GM19463 (cell line): ENCODE results near the gene JAZF1.

ENCODE experiments used
- ATAC-seq: cut with Tn5 transposase; IDR thresholded peaks from one replicate; pipeline ENCODE4 v1.9.1; 2021; ENCODE audit warnings: mild to moderate bottlenecking, moderate library complexity; ENCODE audit not compliant: unreplicated experiment

JAZF1 gene

GRCh38 chr7:27799212-27799611, 381.4 kb downstream of the JAZF1 start:
- no peak for ATAC-seq

DNA sequence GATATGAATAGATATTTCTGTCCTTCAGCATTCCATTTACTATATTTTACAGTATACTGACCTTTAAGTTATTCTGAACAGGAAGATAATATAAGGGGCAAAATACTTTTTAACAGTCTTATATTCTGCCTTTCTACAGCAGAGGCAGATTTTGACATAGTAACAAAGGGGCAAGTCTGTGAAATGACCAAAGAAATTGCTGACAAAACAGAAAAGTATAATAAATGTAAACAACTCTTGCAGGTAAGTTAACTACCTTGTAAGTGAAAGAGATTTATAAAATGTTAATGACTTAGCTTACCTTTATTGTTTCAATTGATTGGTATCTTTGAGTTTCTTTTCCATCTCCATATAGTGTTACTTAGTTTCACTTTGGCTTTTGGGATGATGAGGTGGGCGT, 384.6 kb downstream of the JAZF1 start:
- no peak for ATAC-seq

- no peak for ATAC-seq
Measured at GRCh38 chr7:27793780-27794179, 386.8 kb downstream of the JAZF1 start.

- no peak for ATAC-seq
Measured at GRCh38 chr7:27788437-27788836, 392.2 kb downstream of the JAZF1 start.

DNA sequence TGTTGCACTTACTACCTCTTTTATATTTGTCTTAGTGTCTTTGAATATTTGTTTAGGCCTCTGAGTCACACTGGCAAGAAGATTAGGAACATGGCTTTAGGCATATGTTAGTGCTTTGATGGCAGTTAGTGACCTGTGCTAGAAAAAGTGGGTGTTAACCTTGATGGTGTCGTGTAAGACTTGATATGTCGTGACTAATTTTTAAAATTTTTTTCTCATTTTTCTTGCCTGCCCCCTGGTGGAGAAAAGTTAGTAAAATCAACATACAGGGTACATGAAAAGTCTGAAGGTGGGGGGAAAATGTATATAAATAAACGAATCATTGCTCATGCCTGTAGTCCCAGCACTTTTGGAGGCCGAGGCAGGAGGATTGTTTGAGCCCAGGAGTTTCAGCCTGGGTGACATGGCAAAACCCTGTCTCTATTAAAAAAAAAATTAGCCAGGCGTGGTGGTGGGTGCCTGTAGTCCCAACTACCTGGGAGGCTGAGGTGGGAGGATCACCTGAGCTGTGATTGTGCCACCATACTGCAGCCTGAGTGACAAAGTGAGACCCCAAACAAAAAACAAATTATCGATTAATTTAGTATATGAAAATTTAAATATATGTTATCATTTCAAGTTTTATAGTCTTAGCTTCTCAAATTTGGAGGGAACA, 396.1 kb downstream of the JAZF1 start:
- no peak for ATAC-seq

GRCh38 chr7:27782849-27783248, 397.7 kb downstream of the JAZF1 start:
- no peak for ATAC-seq

DNA sequence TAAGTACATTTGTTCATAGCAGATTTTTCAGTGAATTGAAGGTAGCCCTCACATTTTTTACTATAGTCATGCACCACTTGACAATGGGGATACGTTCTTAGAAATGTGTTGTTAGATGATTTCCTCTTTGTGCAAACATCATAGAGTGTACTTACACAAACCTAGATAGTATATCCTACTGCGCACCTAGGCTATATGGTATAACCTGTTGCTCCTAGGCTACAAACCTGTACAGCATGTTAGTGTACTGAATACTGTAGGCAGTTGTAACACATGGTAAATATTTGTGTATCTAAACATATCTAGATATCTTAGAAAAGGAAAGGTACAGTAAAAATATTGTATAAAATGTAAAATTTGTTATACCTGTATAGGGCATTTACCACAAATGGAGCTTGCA, 399.4 kb downstream of the JAZF1 start:
- no peak for ATAC-seq
